Stimulated activated CD8-positive, alpha-beta memory T cell treated with anti-CD3 and anti-CD28 coated beads, Interleukin-15, amount 100 ng/mL, for 4 hours (primary cell): Measurements from ENCODE around the gene PSME3.

Experiments used
- DNase-seq, 2 donors: peaks; one replicate each; pipeline ENCODE4 v3.0.0-alpha.2; 2020; ENCODE audit warnings: low read depth in 2 of 2

The PSME3 gene

GRCh38 chr17:42832934-42833766, at the start of gene PSME3:
PSME3 (plus strand) TSS chr17:42833397; CDS start chr17:42833632, 235 bp downstream.
- DNase-seq: peak; percentile 83 to 84

GRCh38 chr17:42783791-42784138, 49.4 kb upstream of the PSME3 start:
- no peak for DNase-seq

GRCh38 chr17:42784409-42784808, 48.8 kb upstream of the PSME3 start:
- no peak for DNase-seq

- DNase-seq: no peak
These were observed 48.2 kb upstream of the PSME3 start for GRCh38 chr17:42784811-42785592.

- no peak for DNase-seq
These were observed 45.9 kb upstream of the PSME3 start for GRCh38 chr17:42787266-42787665.

- DNase-seq: no peak
These were observed 41.2 kb upstream of the PSME3 start for GRCh38 chr17:42791948-42792347.

GRCh38 chr17:42792545-42792944, 40.7 kb upstream of the PSME3 start:
- no peak for DNase-seq

- no peak for DNase-seq
These were observed 38.1 kb upstream of the PSME3 start for GRCh38 chr17:42795061-42795460.

GRCh38 chr17:42795465-42795864, 37.7 kb upstream of the PSME3 start:
- DNase-seq: no peak

- no peak for DNase-seq
These were observed 37.0 kb upstream of the PSME3 start for GRCh38 chr17:42796066-42796758.

- no peak for DNase-seq
These were observed 35.9 kb upstream of the PSME3 start for GRCh38 chr17:42797067-42798007.

GRCh38 chr17:42798011-42798382, 35.2 kb upstream of the PSME3 start:
- no peak for DNase-seq

- peak; percentile 50 to 52 for DNase-seq
These were observed 34.5 kb upstream of the PSME3 start, which contains the start of the genes CNTD1 and COA3 for GRCh38 chr17:42798383-42799380. CNTD1 (plus strand) TSS chr17:42798861; CDS start chr17:42799068, 207 bp downstream. COA3 (minus strand) TSS chr17:42798704; CDS start chr17:42798681, 23 bp downstream.

GRCh38 chr17:42803074-42803883, 29.9 kb upstream of the PSME3 start:
- DNase-seq: no peak

- no peak for DNase-seq
These were observed 28.3 kb upstream of the PSME3 start for GRCh38 chr17:42804918-42805367.

GRCh38 chr17:42806249-42806648, 26.9 kb upstream of the PSME3 start:
- no peak for DNase-seq

GRCh38 chr17:42809250-42809649, 23.9 kb upstream of the PSME3 start:
- DNase-seq: no peak

- no peak for DNase-seq
These were observed 18.4 kb upstream of the PSME3 start for GRCh38 chr17:42814633-42815399.
